Endothelial cell of umbilical vein (primary cell): ENCODE results near the gene C3orf22. TPM values are rescaled to one million over a fixed set of nuclear protein-coding genes. Genes with fewer than 3 reads are reported as not detected.

Source experiments
- Bru-seq: library from RNA; stranded (reverse); fragments of 400-500 nt; gene quantifications from one replicate; lab custom pipeline; 2021; lab: Mats Ljungman, UMichigan
- BruChase-seq, 2 experiments: library from RNA; stranded (reverse); fragments of 400-500 nt; gene quantifications; one replicate each; lab custom pipeline; 2021; lab: Mats Ljungman, UMichigan
- BruUV-seq: library from RNA; stranded (reverse); fragments of 400-500 nt; replicated peaks from 2 replicates; lab custom pipeline; 2021; lab: Mats Ljungman, UMichigan
- CTCF ChIA-PET: fragments of 300-600, 350-600 bp; sonication (Branson Sonifier 250); formaldehyde crosslinking; loops from one replicate; lab custom pipeline; 2021; ENCODE audit warnings: antibody characterized with exemption, inconsistent platforms; lab: Charles Lee
- POLR2A ChIA-PET: fragments of 300-600, 350-600 bp; sonication (Branson Sonifier 250); formaldehyde crosslinking; loops from one replicate; lab custom pipeline; 2021; ENCODE audit warnings: antibody characterized with exemption, inconsistent platforms; lab: Charles Lee
- DNase-seq: peaks from one replicate; pipeline ENCODE4 v3.0.0-alpha.2; 2011; ENCODE audit warnings: low read depth, low spot score
- FAIRE-seq: peaks from 2 replicates; lab custom pipeline; 2011; peaks lifted over from hg19 to GRCh38; lab: Jason Lieb, UNC
- H2AFZ ChIP-seq: 2 replicates; pipeline ENCODE4 v1.6.0; 2012; ENCODE audit warnings: low read depth, low read length, control low read depth, inconsistent platforms
- H3K27ac ChIP-seq: 2 replicates; pipeline ENCODE4 v1.5.1; 2011; ENCODE audit warnings: low read depth, mild to moderate bottlenecking, control low read depth, low read length, moderate library complexity; ENCODE audit not compliant: insufficient read depth
- H3K27me3 ChIP-seq, 2 experiments: 2 replicates each; pipeline versions ENCODE4 v1.6.0 to v1.6.1; 2011; ENCODE audit warnings: low read length in 2 of 2, mixed read lengths in 1 of 2; ENCODE audit not compliant: control insufficient read depth in 2 of 2, insufficient read depth in 2 of 2
- H3K36me3 ChIP-seq, 2 experiments: 2 replicates in 1 of 2; 3 replicates in 1 of 2; pipeline ENCODE4 v1.5.1; 2011; ENCODE audit warnings: low read length in 2 of 2, mild to moderate bottlenecking in 1 of 2, moderate library complexity in 1 of 2; ENCODE audit not compliant: control insufficient read depth in 2 of 2, insufficient read depth in 2 of 2; ENCODE audit errors: extremely low read depth in 1 of 2
- H3K4me1 ChIP-seq: 3 replicates; pipeline ENCODE4 v1.5.1; 2011; ENCODE audit warnings: mild to moderate bottlenecking, low read length; ENCODE audit not compliant: control insufficient read depth, insufficient read depth; ENCODE audit errors: extremely low read depth
- H3K4me2 ChIP-seq: 2 replicates; pipeline ENCODE4 v1.6.1; 2011; ENCODE audit warnings: low read length, control low read depth, mixed read lengths; ENCODE audit not compliant: insufficient read depth
- H3K4me3 ChIP-seq, 3 experiments: fragments of 200-600 bp in 1 of 3; sonication (generic), shearing (Covaris generic) in 1 of 3; replicated peaks in 1 of 3; 2 replicates each; pipeline ENCODE4 v1.5.1; 2011 to 2016; ENCODE audit warnings: control low read depth in 3 of 3, low read length in 3 of 3, mild to moderate bottlenecking in 2 of 3, inconsistent platforms in 1 of 3, low read depth in 1 of 3, moderate library complexity in 1 of 3; ENCODE audit not compliant: insufficient read depth in 1 of 3
- H3K79me2 ChIP-seq: 2 replicates; pipeline ENCODE4 v1.6.0; 2012; ENCODE audit warnings: low read length, inconsistent platforms; ENCODE audit not compliant: control insufficient read depth, insufficient read depth
- H3K9ac ChIP-seq: replicated peaks from 2 replicates; pipeline ENCODE3; 2011; ENCODE audit warnings: low read length, control low read depth; ENCODE audit not compliant: insufficient read depth; ENCODE audit errors: extremely low read depth
- H3K9me1 ChIP-seq: replicated peaks from 3 replicates; pipeline ENCODE4 v1.6.0; 2011; ENCODE audit warnings: mild to moderate bottlenecking, low read length; ENCODE audit not compliant: control insufficient read depth, insufficient read depth; ENCODE audit errors: extremely low read depth
- H3K9me3 ChIP-seq: replicated peaks from 2 replicates; pipeline ENCODE4 v1.5.1; 2012; ENCODE audit warnings: low read length, inconsistent platforms; ENCODE audit not compliant: control insufficient read depth, insufficient read depth
- H4K20me1 ChIP-seq: replicated peaks from 2 replicates; pipeline ENCODE3; 2011; ENCODE audit warnings: mild to moderate bottlenecking, low read length; ENCODE audit not compliant: control insufficient read depth, insufficient read depth; ENCODE audit errors: extremely low read depth
- EZH2 ChIP-seq: IDR thresholded peaks from 2 replicates; pipeline ENCODE4 v1.6.1; 2012; ENCODE audit warnings: borderline replicate concordance, low read depth, mild to moderate bottlenecking, moderate library complexity, low read length, inconsistent platforms; ENCODE audit not compliant: severe bottlenecking
- FOS ChIP-seq: IDR thresholded peaks from 2 replicates; pipeline ENCODE4 v1.6.1; 2011; ENCODE audit warnings: mild to moderate bottlenecking, low read length, moderate library complexity, borderline replicate concordance; ENCODE audit not compliant: insufficient read depth
- GATA2 ChIP-seq: IDR thresholded peaks from 2 replicates; pipeline ENCODE4 v1.7.0; 2011; ENCODE audit warnings: low read depth, mild to moderate bottlenecking, moderate library complexity, mixed read lengths, low read length; ENCODE audit not compliant: insufficient read length, insufficient read depth
- JUN ChIP-seq: IDR thresholded peaks from 2 replicates; pipeline ENCODE4 v1.6.1; 2011; ENCODE audit warnings: borderline replicate concordance, low read depth; ENCODE audit not compliant: insufficient read length, insufficient read depth
- MYC ChIP-seq: IDR thresholded peaks from one replicate; pipeline ENCODE4 v1.6.1; 2011; ENCODE audit warnings: mild to moderate bottlenecking, low read depth, low read length
- POLR2A ChIP-seq: IDR thresholded peaks from 2 replicates; pipeline ENCODE4 v1.6.1; 2012; ENCODE audit warnings: low read depth, mild to moderate bottlenecking, control low read depth, low read length
- POLR2AphosphoS5 ChIP-seq: IDR thresholded peaks from 2 replicates; pipeline ENCODE4 v1.6.1; 2012; ENCODE audit warnings: low read depth, mild to moderate bottlenecking, control low read depth, low read length, moderate library complexity; ENCODE audit not compliant: insufficient read depth
- dilution Hi-C: fragments of 300-500 bp; cut with MboI; formaldehyde crosslinking; loops from one replicate; pipeline ENCODE4 v1.15.0; 2019; ENCODE audit warnings: low sequenced_read_pairs; ENCODE audit not compliant: extremely low pct_ligation_motif_present
- intact Hi-C: fragments of 100-400 bp; cut with micrococcal nuclease; formaldehyde crosslinking; loops from one replicate; pipeline ENCODE4 v1.10.0; 2022
- long read RNA-seq: library from polyadenylated mRNA; stranded (forward); transcript quantifications from one replicate; pipeline ENCODE4 v2.0.0, GENCODE V29; 2021
- polyA minus RNA-seq, 3 experiments: library from RNA; depleted of rRNA, polyadenylated mRNA; stranded (reverse); fragments of >200 nt; gene quantifications; 1 replicate in 1 of 3; 2 replicates in 2 of 3; pipeline ENCODE4 v1.2.3, GENCODE V29; 2011
- polyA plus RNA-seq, 4 experiments: library from polyadenylated mRNA; depleted of rRNA in 3 of 4; stranded (reverse) in 3 of 4; unstranded in 1 of 4; fragments of >200 nt; gene quantifications; 2 replicates each; pipeline versions ENCODE4 v1.2.1 to v1.2.3, GENCODE V29; 2011 to 2012; ENCODE audit warnings: missing spikeins in 1 of 4
- total RNA-seq: library from RNA; stranded (reverse); gene quantifications from 2 replicates; pipeline ENCODE4 v1.2.3, GENCODE V29; 2021
- TF ChIP-seq, protein P1 (sequence below): IDR thresholded peaks from 2 replicates; pipeline ENCODE4 v1.6.1; 2011; ENCODE audit not compliant: insufficient read depth, insufficient read length
- TF ChIP-seq, protein P2 (sequence below), 2 donors: IDR thresholded peaks; 1 replicate in 1 of 2; 2 replicates in 1 of 2; pipeline ENCODE4 v1.5.1; 2011; ENCODE audit warnings: low read length in 2 of 2, mild to moderate bottlenecking in 2 of 2, moderate library complexity in 2 of 2, control low read depth in 1 of 2, inconsistent platforms in 1 of 2, low read depth in 1 of 2; ENCODE audit not compliant: insufficient read depth in 1 of 2; ENCODE audit errors: extremely low read depth in 1 of 2

The C3orf22 gene, protein sequence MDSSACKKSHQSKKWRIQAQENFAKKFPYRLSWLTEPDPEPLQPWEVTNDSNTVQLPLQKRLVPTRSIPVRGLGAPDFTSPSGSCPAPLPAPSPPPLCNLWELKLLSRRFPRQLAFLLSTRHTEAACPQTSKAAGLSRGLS
- total RNA-seq (not detected in 2 replicates), polyA plus RNA-seq (not detected in 2 replicates), polyA minus RNA-seq (not detected in 2 replicates), Bru-seq, nascent RNA (not detected), BruChase-seq, experiment 1, labeled RNA remaining after a 6-hour chase (not detected), BruChase-seq, experiment 2, labeled RNA remaining after a 2-hour chase (not detected)
- polyA plus RNA-seq (2011; cell fraction: cytosol; rRNA removed), result not detected in 2 replicates
- not detected in 2 replicates for polyA plus RNA-seq (2011; cell fraction: nucleus; rRNA removed)
- not detected in 2 replicates for polyA plus RNA-seq (2012)
- polyA minus RNA-seq (2011; cell fraction: cytosol; rRNA and poly(A)+ RNA removed), result not detected
- not detected in 2 replicates for polyA minus RNA-seq (2011; cell fraction: nucleus; rRNA and poly(A)+ RNA removed)
- long read RNA-seq, result 0 reads

DNA sequence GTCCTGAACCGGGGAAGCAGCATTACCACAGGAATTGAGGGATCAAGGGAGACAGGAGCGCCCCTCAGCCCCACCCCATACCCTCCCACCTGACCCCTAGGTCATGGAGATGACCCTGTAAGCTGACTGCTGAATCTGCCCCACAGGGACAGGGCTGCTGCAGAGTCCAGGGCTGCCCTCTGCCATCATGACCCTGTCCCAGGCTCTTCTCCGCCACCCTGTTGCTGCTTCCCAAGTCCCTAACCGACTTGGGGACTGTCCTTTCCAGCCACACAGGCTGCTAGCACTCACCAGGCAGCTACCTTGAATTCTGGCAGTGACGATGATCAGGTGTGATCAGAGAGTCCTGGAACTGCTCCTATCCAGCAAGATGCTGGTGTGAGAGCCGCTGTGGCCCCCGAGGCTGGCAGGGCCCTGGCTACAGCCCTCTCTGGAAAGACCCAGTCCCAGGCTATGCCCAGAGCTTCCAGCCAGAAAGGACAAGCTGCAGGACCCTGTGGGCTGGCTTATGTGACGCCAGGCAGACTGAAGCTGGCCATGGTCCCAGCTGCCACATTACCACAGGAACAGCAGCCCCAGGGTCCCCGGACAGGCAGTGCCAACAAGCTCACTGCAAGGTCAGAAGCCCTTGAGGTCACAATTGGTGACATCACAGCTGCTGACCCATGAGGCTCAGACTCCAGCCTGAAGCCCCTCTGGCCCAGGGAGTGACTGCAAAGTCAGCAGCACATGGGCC lies at the start of gene C3orf22:
C3orf22 (minus strand) TSS at position 597 of the 736 bp plus-strand sequence. CDS start 5,542 bp downstream, outside the sequence.
- Histone ChIP-seq H3K4me1 (no peaks in the 10 kb centered on the region), H3K4me2 (no peak within 1 kb of the TSS), H3K4me3 (no peak within 1 kb of the TSS), H3K9me1 (no peaks in the 10 kb centered on the region), H3K36me3 (no peaks in the 10 kb centered on the region), H3K79me2 (no peaks in the 10 kb centered on the region), H3K27ac (no peak within 1 kb of the TSS), H2AFZ (no peak within 1 kb of the TSS), H3K27me3 (peaks cover 2 to 24% of the 10 kb centered on the region in 2 experiments), H3K9ac (no peak within 1 kb of the TSS), H4K20me1 (no peaks in the 10 kb centered on the region), H3K9me3 (no peaks in the 10 kb centered on the region)
- POLR2A ChIA-PET, result no interaction called here
- TF ChIP-seq POLR2AphosphoS5 (no peak), GATA2 (no peak), MYC (no peak), EZH2 (no peak), JUN (no peak), FOS (no peak), POLR2A (no peak)
- TF ChIP-seq, protein P1, sequence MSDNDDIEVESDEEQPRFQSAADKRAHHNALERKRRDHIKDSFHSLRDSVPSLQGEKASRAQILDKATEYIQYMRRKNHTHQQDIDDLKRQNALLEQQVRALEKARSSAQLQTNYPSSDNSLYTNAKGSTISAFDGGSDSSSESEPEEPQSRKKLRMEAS, result no peak
- TF ChIP-seq, protein P2, sequence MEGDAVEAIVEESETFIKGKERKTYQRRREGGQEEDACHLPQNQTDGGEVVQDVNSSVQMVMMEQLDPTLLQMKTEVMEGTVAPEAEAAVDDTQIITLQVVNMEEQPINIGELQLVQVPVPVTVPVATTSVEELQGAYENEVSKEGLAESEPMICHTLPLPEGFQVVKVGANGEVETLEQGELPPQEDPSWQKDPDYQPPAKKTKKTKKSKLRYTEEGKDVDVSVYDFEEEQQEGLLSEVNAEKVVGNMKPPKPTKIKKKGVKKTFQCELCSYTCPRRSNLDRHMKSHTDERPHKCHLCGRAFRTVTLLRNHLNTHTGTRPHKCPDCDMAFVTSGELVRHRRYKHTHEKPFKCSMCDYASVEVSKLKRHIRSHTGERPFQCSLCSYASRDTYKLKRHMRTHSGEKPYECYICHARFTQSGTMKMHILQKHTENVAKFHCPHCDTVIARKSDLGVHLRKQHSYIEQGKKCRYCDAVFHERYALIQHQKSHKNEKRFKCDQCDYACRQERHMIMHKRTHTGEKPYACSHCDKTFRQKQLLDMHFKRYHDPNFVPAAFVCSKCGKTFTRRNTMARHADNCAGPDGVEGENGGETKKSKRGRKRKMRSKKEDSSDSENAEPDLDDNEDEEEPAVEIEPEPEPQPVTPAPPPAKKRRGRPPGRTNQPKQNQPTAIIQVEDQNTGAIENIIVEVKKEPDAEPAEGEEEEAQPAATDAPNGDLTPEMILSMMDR (IDR thresholded peaks at IDR 0.05; ENCODE audit: extremely low read depth in 1 of 2, insufficient read depth in 1 of 2, low read depth in 1 of 2, low read length in 2 of 2), result no peak
- DNase-seq, result no peak
- CTCF ChIA-PET, result interaction anchor here (0.7 kb wide), 1 partner anchor 15 kb away, joined by 3 read pairs; no protein-coding TSS in a partner anchor
- BruUV-seq, result no TSS peak
- intact Hi-C loops (no loop called here), dilution Hi-C loops (no loop called here)
- no peak for FAIRE-seq
